Ishikawa (cell line): ENCODE measurements around the gene MGAT5B.

ENCODE experiments used
- CEBPB ChIP-seq: IDR thresholded peaks from 2 replicates; pipeline ENCODE4 v1.6.1; 2012
- CREB1 ChIP-seq: IDR thresholded peaks from 2 replicates; pipeline ENCODE4 v1.6.1; 2012; ENCODE audit warnings: low read depth
- EGR1 ChIP-seq: IDR thresholded peaks from 2 replicates; pipeline ENCODE4 v1.6.1; 2012
- EP300 ChIP-seq: IDR thresholded peaks from 2 replicates; pipeline ENCODE4 v1.6.1; 2012; ENCODE audit warnings: borderline replicate concordance
- FOXM1 ChIP-seq: IDR thresholded peaks from 2 replicates; pipeline ENCODE4 v1.6.1; 2012; ENCODE audit warnings: low read depth, borderline replicate concordance
- MAX ChIP-seq: IDR thresholded peaks from 2 replicates; pipeline ENCODE4 v1.6.1; 2012
- NFIC ChIP-seq: IDR thresholded peaks from 2 replicates; pipeline ENCODE4 v1.6.1; 2012
- RAD21 ChIP-seq: IDR thresholded peaks from 2 replicates; pipeline ENCODE4 v1.6.1; 2012; ENCODE audit warnings: low read depth
- REST ChIP-seq: IDR thresholded peaks from 2 replicates; pipeline ENCODE4 v1.6.1; 2012; ENCODE audit warnings: low read depth, mild to moderate bottlenecking
- TAF1 ChIP-seq: IDR thresholded peaks from 2 replicates; pipeline ENCODE4 v1.6.1; 2012; ENCODE audit warnings: low read depth, mild to moderate bottlenecking
- TCF12 ChIP-seq: IDR thresholded peaks from 2 replicates; pipeline ENCODE4 v1.6.1; 2012; ENCODE audit warnings: low read depth
- TEAD4 ChIP-seq: IDR thresholded peaks from 2 replicates; pipeline ENCODE4 v1.6.1; 2012
- USF1 ChIP-seq: IDR thresholded peaks from 2 replicates; pipeline ENCODE4 v1.6.1; 2012
- YY1 ChIP-seq: IDR thresholded peaks from 2 replicates; pipeline ENCODE4 v1.6.1; 2012; ENCODE audit warnings: low read depth
- ZBTB7A ChIP-seq: IDR thresholded peaks from 2 replicates; pipeline ENCODE4 v1.6.1; 2012; ENCODE audit warnings: low read depth

Gene MGAT5B

DNA sequence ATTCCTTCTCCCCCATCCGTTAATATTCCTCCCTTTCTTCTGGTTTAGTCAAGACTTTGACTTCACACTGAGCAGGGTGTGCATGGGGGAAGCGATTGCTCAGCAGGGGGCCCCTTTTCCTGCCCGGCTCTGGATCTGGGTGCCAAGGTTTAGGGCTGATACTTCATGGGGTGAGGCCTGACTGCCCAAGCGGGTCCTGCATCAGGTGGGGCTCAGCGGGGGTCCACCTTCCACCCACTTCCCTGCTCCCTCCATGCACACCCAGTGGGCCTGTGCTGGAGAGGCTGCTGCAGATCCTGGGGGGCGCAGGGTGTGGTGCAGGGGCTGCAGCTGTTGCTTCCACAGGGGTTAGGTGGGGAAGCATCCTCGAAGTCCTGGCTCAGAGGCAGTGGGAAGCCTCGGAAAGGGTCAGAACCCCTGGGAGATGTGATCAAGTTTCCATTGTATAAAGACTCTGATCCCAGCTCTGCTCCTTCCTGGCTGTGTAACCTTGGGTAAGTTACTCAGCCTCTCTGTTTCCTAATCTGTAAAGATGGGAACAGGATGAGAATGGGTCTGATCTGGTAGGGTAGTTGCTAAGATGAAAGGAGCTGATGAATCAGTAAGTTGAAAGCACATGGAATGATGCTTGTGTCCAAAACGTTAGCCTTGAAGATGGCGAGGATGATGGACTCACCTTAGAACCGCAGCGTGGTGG, 53.3 kb downstream of the MGAT5B start:
- TF ChIP-seq TEAD4 (no peak), MAX (no peak), NFIC (no peak), TAF1 (no peak), EGR1 (no peak), EP300 (no peak), FOXM1 (no peak), REST (no peak), TCF12 (no peak), USF1 (no peak), CEBPB (no peak), CREB1 (no peak), YY1 (no peak), RAD21 (no peak)

DNA sequence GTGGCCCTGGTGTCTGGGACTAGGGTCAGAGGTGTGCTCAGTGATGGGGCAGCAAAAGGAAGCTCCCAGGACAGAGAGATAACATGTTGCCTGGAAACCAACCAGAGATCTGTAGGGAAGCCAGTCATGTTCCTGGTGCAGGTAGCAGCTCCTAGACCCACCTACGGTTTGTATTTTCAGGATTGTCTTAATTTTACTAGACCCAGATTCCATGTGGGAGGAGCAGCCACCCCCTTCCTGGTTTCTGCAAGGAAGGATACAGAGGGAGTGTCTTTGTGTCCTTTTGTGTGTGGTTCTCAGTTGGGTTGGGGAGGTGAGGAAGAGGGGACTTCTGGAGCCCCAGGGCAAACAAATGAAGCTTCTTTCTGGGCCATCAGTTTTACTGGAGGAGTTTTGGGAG, 53.9 kb downstream of the MGAT5B start:
- TF ChIP-seq TCF12 (no peak), REST (no peak), YY1 (no peak), CREB1 (no peak), RAD21 (no peak), USF1 (no peak), FOXM1 (no peak), EGR1 (no peak), NFIC (no peak), TAF1 (no peak), EP300 (no peak), CEBPB (no peak), ZBTB7A (no peak), MAX (no peak), TEAD4 (no peak)

DNA sequence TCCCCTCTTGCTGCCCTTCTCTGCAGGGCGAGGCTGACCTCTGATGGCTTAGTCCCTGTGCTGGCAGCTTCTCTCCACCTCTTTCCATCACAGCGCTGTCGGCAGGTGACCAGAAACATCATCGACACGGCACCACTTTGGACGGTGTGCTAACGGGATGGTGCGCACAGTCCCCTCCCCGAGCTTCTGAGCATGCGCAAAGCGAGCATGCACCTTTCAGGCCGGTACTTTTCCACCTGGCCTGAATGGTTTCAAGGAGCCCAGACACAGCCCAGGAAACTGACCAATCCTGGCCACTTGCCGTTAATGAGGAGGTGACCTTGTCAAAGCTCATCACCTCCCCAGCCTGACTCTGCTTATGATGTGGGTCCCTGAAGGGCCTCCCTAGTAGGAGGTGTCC, 54.8 kb downstream of the MGAT5B start:
- TF ChIP-seq NFIC (no peak), REST (no peak), EP300 (no peak), RAD21 (no peak), USF1 (no peak), FOXM1 (no peak), TEAD4 (no peak), TCF12 (no peak), CREB1 (no peak), YY1 (no peak), CEBPB (no peak)

DNA sequence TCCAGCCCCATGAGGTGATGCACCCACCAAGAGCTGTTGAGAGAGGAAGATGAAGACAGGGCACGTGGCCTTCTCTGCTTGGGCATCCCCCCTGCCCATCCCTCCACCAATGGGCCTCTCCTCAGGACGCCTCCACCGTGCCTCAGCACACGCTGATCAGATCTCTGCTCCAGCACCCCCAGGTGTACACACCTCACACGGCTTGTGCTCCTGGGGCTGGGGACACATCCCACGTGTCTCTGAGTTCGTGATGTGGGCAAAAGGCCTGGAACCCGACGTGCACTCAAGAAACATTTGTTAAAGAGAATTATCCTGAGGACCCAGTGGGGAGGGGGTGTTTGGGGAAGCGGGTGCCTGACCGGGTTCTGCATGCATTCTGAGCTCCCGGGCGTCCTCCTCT, 55.3 kb downstream of the MGAT5B start:
- no peak for TF ChIP-seq NFIC
- no peak for TF ChIP-seq EP300
- no peak for TF ChIP-seq EGR1
- no peak for TF ChIP-seq TCF12
- TF ChIP-seq RAD21 = no peak
- no peak for TF ChIP-seq MAX
- TF ChIP-seq USF1 = no peak
- TF ChIP-seq TAF1 = no peak
- no peak for TF ChIP-seq TEAD4
